Neural progenitor cell (in vitro differentiated cells): Measurements from ENCODE around the gene SMIM35. TPM values are rescaled to one million over a fixed set of nuclear protein-coding genes. Genes with fewer than 3 reads are reported as not detected.

ENCODE experiments used
- DNase-seq: peaks from one replicate; pipeline ENCODE4 v3.0.0-alpha.2; 2016; ENCODE audit warnings: low spot score
- H2AFZ ChIP-seq: fragments of 200-600 bp; sonication (generic); replicated peaks from 2 replicates; pipeline ENCODE4 v1.6.1; 2016; ENCODE audit warnings: antibody characterized with exemption
- H3F3A ChIP-seq: fragments of 200-600 bp; sonication (generic); 2 replicates; pipeline ENCODE4 v1.6.1; 2016; ENCODE audit warnings: antibody characterized with exemption, low read depth
- H3K27ac ChIP-seq: fragments of 200-600 bp; sonication (generic); 2 replicates; pipeline ENCODE4 v1.5.1; 2016; ENCODE audit warnings: mild to moderate bottlenecking
- H3K27me3 ChIP-seq: fragments of 200-600 bp; sonication (generic); 2 replicates; pipeline ENCODE4 v1.6.1; 2016; ENCODE audit warnings: mild to moderate bottlenecking, moderate library complexity
- H3K36me3 ChIP-seq: fragments of 200-600 bp; sonication (generic); 2 replicates; pipeline ENCODE4 v1.5.1; 2016
- H3K4me1 ChIP-seq: fragments of 200-600 bp; sonication (generic); 2 replicates; pipeline ENCODE4 v1.6.1; 2016; ENCODE audit warnings: mixed run types
- H3K4me2 ChIP-seq: fragments of 200-600 bp; sonication (generic); 2 replicates; pipeline ENCODE4 v1.6.1; 2016
- H3K4me3 ChIP-seq: fragments of 200-600 bp; sonication (generic); 2 replicates; pipeline ENCODE4 v1.5.1; 2016
- H3K79me2 ChIP-seq: fragments of 200-600 bp; sonication (generic); 2 replicates; pipeline ENCODE4 v1.6.1; 2016; ENCODE audit warnings: low read depth
- H3K9ac ChIP-seq: fragments of 200-600 bp; sonication (generic); 2 replicates; pipeline ENCODE4 v1.6.1; 2016
- H3K9me3 ChIP-seq: fragments of 200-600 bp; sonication (generic); 2 replicates; pipeline ENCODE4 v1.5.1; 2016; ENCODE audit warnings: low read depth
- H4K20me1 ChIP-seq: fragments of 200-600 bp; sonication (generic); 2 replicates; pipeline ENCODE4 v1.6.1; 2016; ENCODE audit warnings: low read depth
- H3K27ac Mint-ChIP-seq: 3 replicates; pipeline ENCODE4 v1.8.0; 2021; ENCODE audit warnings: mixed read lengths
- H3K27me3 Mint-ChIP-seq: 2 replicates; pipeline ENCODE4 v1.8.0; 2022; ENCODE audit warnings: low read depth, mild to moderate bottlenecking, inconsistent platforms, moderate library complexity, mixed read lengths; ENCODE audit not compliant: insufficient read depth
- H3K36me3 Mint-ChIP-seq: 3 replicates; pipeline ENCODE4 v1.8.0; 2021; ENCODE audit warnings: mixed read lengths
- H3K4me1 Mint-ChIP-seq: 3 replicates; pipeline ENCODE4 v1.8.0; 2021; ENCODE audit warnings: mixed read lengths
- H3K4me3 Mint-ChIP-seq: 3 replicates; pipeline ENCODE4 v1.8.0; 2021; ENCODE audit warnings: mild to moderate bottlenecking, moderate library complexity, mixed read lengths
- H3K9me3 Mint-ChIP-seq: 3 replicates; pipeline ENCODE4 v1.8.0; 2020; ENCODE audit warnings: mixed read lengths
- CTCF ChIP-seq: fragments of 200-600 bp; sonication (generic); IDR thresholded peaks from 2 replicates; pipeline ENCODE4 v1.5.1; 2017; ENCODE audit warnings: antibody characterized with exemption, mild to moderate bottlenecking
- EZH2 ChIP-seq: fragments of 200-600 bp; sonication (generic); IDR thresholded peaks from 2 replicates; pipeline ENCODE4 v1.6.1; 2017; ENCODE audit warnings: antibody characterized with exemption, mild to moderate bottlenecking, moderate library complexity
- EZH2phosphoT487 ChIP-seq: fragments of 200-600 bp; sonication (generic); IDR thresholded peaks from 2 replicates; pipeline ENCODE4 v1.6.1; 2017; ENCODE audit warnings: antibody characterized with exemption
- total RNA-seq: library from RNA; depleted of rRNA; stranded (reverse); fragments of >200 nt; gene quantifications from 2 replicates; pipeline ENCODE4 v1.2.3, GENCODE V29; 2015; ENCODE audit warnings: low replicate concordance

The SMIM35 gene
- total RNA-seq, 1 donor from 2014 or later, result not detected

GRCh38 chr11:118091690-118092089, 4.9 kb upstream of the SMIM35 start:
- no peak overlapping the region for H3K4me3 Mint-ChIP-seq
- Histone ChIP-seq H3K79me2 (no peaks in the 10 kb centered on the region), H2AFZ (no peak overlapping the region), H3K4me2 (no peak overlapping the region), H3K27ac (no peak overlapping the region), H3K36me3 (no peaks in the 10 kb centered on the region), H3K4me3 (no peak overlapping the region), H3K27me3 (no peaks in the 10 kb centered on the region), H3K4me1 (peaks cover 8% of the 10 kb centered on the region), H4K20me1 (no peaks in the 10 kb centered on the region), H3K9ac (no peak overlapping the region), H3F3A (no peaks in the 10 kb centered on the region), H3K9me3 (no peaks in the 10 kb centered on the region)
- H3K36me3 Mint-ChIP-seq, result no peaks in the 10 kb centered on the region
- peaks cover 11% of the 10 kb centered on the region for H3K9me3 Mint-ChIP-seq
- peaks cover 14% of the 10 kb centered on the region for H3K27me3 Mint-ChIP-seq
- no peak for DNase-seq
- no peak overlapping the region for H3K27ac Mint-ChIP-seq
- H3K4me1 Mint-ChIP-seq, result peaks cover 19% of the 10 kb centered on the region
- TF ChIP-seq EZH2, result no peak
- TF ChIP-seq CTCF, result no peak
- TF ChIP-seq EZH2phosphoT487, result no peak

GRCh38 chr11:118090545-118091162, 3.9 kb upstream of the SMIM35 start:
- Histone ChIP-seq H3K79me2 (no peaks in the 10 kb centered on the region), H3K4me1 (peaks cover 7% of the 10 kb centered on the region), H3K27me3 (no peaks in the 10 kb centered on the region), H3K9me3 (no peaks in the 10 kb centered on the region), H2AFZ (no peak overlapping the region), H4K20me1 (no peaks in the 10 kb centered on the region), H3K9ac (no peak overlapping the region), H3K4me2 (no peak overlapping the region), H3K4me3 (no peak overlapping the region), H3F3A (no peaks in the 10 kb centered on the region), H3K27ac (no peak overlapping the region), H3K36me3 (no peaks in the 10 kb centered on the region)
- peaks cover 19% of the 10 kb centered on the region for H3K4me1 Mint-ChIP-seq
- peaks cover 14% of the 10 kb centered on the region for H3K9me3 Mint-ChIP-seq
- no peak for TF ChIP-seq EZH2
- TF ChIP-seq EZH2phosphoT487, result no peak
- TF ChIP-seq CTCF, result no peak
- no peak overlapping the region for H3K4me3 Mint-ChIP-seq
- H3K27me3 Mint-ChIP-seq, result peaks cover 8% of the 10 kb centered on the region
- H3K36me3 Mint-ChIP-seq, result no peaks in the 10 kb centered on the region
- no peak for DNase-seq
- peak overlapping the region; percentile 29 for H3K27ac Mint-ChIP-seq

GRCh38 chr11:118088531-118088930, 1.8 kb upstream of the SMIM35 start:
- Mint-ChIP-seq H3K27ac (no peak overlapping the region), H3K4me1 (peaks cover 18% of the 10 kb centered on the region), H3K27me3 (peaks cover 13% of the 10 kb centered on the region), H3K9me3 (peaks cover 14% of the 10 kb centered on the region), H3K36me3 (no peaks in the 10 kb centered on the region), H3K4me3 (no peak overlapping the region)
- Histone ChIP-seq H3K27ac (no peak overlapping the region), H3K4me2 (no peak overlapping the region), H4K20me1 (no peaks in the 10 kb centered on the region), H3K9me3 (no peaks in the 10 kb centered on the region), H3K4me1 (peaks cover 5% of the 10 kb centered on the region), H3K9ac (no peak overlapping the region), H2AFZ (no peak overlapping the region), H3F3A (no peaks in the 10 kb centered on the region), H3K4me3 (no peak overlapping the region), H3K27me3 (no peaks in the 10 kb centered on the region), H3K79me2 (no peaks in the 10 kb centered on the region), H3K36me3 (no peaks in the 10 kb centered on the region)
- TF ChIP-seq EZH2phosphoT487 (no peak), CTCF (no peak), EZH2 (no peak)
- no peak for DNase-seq
